GM12873 (cell line): ENCODE results near the gene USP22.

ENCODE experiments used
- TF ChIP-seq, protein P1 (sequence below): IDR thresholded peaks from 2 replicates; pipeline ENCODE4 v1.5.1; 2012; ENCODE audit warnings: low read depth, mild to moderate bottlenecking, moderate library complexity, low read length, control low read depth; ENCODE audit not compliant: insufficient read depth; ENCODE audit errors: missing control alignments

Gene USP22

DNA sequence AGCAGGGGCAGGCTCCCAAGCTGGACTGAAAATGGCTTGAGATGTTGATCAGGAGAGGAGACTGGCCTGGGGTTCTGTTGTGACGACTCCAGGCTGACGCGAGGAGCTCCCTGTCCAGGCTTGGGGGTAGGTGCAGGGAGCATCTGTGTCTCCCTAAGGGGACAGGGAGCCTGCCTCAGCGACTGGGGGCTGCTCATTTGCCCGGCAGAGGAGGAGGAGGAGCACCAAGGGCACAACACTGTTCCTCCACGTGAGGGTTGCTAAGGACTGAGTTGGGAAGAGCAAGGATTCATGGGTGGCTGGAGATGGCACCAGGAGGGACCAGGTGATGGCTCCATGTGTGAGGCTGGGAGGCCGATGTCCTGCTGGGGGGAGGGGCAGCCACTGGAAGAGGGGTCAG, 53.3 kb downstream of the USP22 start:
- TF ChIP-seq, protein P1, sequence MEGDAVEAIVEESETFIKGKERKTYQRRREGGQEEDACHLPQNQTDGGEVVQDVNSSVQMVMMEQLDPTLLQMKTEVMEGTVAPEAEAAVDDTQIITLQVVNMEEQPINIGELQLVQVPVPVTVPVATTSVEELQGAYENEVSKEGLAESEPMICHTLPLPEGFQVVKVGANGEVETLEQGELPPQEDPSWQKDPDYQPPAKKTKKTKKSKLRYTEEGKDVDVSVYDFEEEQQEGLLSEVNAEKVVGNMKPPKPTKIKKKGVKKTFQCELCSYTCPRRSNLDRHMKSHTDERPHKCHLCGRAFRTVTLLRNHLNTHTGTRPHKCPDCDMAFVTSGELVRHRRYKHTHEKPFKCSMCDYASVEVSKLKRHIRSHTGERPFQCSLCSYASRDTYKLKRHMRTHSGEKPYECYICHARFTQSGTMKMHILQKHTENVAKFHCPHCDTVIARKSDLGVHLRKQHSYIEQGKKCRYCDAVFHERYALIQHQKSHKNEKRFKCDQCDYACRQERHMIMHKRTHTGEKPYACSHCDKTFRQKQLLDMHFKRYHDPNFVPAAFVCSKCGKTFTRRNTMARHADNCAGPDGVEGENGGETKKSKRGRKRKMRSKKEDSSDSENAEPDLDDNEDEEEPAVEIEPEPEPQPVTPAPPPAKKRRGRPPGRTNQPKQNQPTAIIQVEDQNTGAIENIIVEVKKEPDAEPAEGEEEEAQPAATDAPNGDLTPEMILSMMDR: no peak

DNA sequence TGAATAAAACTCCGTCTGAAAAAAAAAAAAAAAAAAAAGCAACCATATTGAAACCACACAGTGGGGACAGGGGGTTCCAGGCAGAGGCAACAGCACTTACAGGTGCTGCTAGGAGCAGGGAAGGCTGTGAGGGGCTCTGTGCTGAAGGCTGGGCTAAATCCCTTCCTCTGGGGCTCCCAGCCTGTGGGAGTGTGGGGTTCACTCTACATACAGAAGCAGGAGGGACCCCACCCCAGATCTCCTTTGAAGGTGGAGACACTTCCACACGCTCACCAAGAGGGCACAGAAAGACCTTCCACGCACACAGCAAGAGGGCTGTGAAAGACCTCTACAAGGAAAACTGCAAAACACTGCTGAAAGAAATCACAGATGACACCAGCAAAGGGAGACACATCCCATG, 53.9 kb downstream of the USP22 start:
- TF ChIP-seq, protein P1: no peak

DNA sequence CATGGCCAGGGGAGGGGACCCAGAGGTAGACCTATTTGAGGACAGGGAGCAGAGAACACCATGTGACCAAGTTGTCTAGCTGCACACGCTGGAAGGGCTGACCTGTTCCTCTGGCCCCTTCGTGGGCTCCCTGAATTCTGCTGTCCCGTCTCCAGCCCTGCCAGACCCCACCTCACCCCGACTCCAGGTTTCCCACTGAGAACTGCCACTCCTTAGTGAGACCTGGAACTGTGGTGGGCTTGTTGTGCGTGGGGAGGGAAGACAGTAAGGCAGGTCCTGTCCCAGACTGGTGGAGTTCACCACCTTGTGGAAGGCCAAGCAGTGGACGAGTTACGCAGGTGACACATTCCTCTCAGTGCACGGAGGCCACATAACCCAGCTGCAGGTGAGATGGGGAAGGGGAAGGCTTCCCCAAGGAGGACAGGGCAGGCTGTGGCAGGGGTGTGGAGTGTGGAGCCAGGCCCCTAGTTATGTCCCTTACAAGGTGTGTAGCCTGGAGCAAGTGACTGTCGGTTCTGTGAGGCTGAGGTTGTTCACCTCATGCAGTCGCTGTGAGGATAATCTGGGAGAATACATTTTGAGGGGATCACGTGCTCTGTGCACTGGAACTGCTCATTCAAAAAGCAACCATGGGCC, 54.7 kb downstream of the USP22 start:
- TF ChIP-seq, protein P1: no peak

DNA sequence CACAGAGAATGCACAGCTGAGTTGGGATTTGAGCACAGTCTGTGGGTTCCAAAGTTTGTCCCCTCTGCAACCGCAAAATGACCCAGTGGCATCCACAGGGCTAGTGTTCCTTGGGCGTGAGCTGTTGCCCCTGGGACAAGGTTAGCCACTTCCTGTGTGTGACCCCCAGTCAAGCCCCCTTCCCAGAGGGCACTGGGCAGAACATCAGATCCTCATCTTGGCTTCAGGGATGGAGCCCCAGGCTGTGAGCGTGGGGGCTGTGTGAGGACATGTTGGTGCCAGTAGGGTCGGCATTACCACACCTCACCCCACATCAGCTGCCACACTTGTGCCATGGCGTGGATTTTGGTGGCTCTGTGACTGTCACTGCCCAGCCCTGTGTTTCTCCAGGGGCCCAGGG, 55.3 kb downstream of the USP22 start:
- TF ChIP-seq, protein P1: no peak

DNA sequence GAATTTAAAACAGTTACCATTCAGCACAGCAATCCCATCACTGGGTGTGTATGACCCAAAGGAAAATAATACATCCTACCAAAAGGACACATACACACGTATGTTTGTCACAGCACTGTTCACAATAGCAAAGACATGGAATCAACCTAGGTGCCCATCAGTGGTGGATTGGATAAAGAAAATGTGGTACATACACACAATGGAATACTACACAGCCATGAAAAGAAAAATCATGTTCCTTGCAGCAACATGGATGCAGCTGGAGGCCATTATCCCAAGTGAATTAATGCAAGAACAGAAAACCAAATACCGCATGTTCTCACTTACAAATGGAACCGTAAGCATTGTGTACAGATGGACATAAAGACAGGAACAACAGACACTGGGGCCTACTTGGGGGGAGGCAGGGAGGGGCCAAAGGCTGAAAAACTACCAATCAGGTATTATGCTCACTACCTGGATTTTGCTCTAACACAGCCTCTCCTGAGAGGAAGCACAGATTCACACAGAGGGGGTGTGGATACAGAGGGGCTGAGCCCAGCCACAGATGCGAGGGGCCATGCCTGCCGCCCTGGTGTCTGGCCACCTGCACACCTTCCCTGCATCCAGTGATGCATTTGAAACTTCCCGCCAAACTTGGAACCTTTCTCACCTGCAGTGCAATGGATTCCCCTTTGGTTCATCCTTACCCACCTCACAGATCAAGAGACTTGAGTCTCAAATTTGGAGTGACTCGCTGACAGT, 55.9 kb downstream of the USP22 start:
- TF ChIP-seq, protein P1: no peak

DNA sequence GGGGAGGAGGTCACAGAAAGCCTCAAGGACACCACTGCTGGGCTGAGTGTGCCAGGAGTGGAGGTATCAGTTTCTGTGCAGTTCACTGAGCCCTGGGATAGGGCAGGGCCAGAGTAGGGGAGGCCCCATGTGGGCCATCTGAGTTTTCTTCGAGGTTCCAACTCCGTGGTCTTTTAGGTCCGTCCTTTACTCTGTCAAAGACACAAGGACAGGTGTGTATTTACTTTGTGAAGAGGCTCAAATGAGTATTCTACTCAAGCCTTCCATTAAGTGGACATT, 59.5 kb downstream of the USP22 start:
- TF ChIP-seq, protein P1: no peak

DNA sequence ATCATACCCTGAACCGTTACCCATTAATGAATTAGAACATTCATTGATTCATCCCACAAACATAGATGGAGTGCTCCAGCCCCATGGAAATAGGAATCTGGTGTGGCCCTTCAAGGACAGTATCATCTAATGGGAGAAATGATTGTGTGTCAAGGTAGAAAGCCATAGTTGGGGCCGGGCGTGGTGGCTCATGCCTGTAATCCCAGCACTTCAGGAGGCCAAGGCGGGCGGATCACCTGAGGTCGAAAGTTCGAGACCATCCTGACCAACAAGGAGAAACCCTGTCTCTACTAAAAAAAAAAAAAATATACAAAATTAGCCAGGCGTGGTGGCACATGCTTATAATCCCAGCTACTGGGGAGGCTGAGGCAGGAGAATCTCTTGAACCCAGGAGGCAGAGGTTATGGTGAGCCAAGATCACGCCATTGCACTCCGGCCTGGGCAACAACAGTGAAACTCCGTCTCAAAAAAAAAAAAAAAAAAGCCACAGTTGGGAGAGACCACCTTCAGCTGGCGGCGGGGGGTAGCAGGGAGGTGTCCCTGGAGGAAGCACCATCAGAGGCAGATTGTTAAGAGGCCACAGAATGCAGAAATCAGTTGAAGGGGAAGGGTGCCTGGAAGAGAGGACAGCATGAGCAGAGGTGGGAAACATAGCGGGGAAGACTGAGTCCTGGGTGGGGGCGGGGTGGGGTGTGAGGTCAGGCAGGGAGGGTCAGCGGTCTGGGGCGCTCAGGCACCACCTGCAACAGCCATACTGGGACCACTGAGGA, 60.0 kb downstream of the USP22 start:
- TF ChIP-seq, protein P1: no peak
